Lower leg skin (tissue), 3 donors: ENCODE results near the gene SHTN1.

ENCODE experiments used
- CTCF ChIP-seq, 3 donors: fragments of 450-650 bp; IDR thresholded peaks; one replicate each; pipeline ENCODE4 v1.5.1; 2016; ENCODE audit warnings: antibody characterized with exemption in 3 of 3, mild to moderate bottlenecking in 3 of 3, moderate library complexity in 2 of 3
- POLR2A ChIP-seq, 2 donors: fragments of 450-650 bp; IDR thresholded peaks; one replicate each; pipeline ENCODE4 v1.6.1; 2016 to 2017; ENCODE audit warnings: antibody characterized with exemption in 2 of 2, mild to moderate bottlenecking in 1 of 2, moderate library complexity in 1 of 2

GRCh38 chr10:116866066-116866465 lies 138.9 kb downstream of the SHTN1 start:
- TF ChIP-seq CTCF (IDR thresholded peaks at IDR 0.05), result no peak
- TF ChIP-seq POLR2A (IDR thresholded peaks at IDR 0.05), result no peak
